ENCODE results near the gene SH3BP2. TPM values are rescaled to one million over a fixed set of nuclear protein-coding genes. Genes with fewer than 3 reads are reported as not detected.

SH3BP2 gene
- total RNA-seq, 1 experiment from 2014 or later, result 17.4 TPM

DNA sequence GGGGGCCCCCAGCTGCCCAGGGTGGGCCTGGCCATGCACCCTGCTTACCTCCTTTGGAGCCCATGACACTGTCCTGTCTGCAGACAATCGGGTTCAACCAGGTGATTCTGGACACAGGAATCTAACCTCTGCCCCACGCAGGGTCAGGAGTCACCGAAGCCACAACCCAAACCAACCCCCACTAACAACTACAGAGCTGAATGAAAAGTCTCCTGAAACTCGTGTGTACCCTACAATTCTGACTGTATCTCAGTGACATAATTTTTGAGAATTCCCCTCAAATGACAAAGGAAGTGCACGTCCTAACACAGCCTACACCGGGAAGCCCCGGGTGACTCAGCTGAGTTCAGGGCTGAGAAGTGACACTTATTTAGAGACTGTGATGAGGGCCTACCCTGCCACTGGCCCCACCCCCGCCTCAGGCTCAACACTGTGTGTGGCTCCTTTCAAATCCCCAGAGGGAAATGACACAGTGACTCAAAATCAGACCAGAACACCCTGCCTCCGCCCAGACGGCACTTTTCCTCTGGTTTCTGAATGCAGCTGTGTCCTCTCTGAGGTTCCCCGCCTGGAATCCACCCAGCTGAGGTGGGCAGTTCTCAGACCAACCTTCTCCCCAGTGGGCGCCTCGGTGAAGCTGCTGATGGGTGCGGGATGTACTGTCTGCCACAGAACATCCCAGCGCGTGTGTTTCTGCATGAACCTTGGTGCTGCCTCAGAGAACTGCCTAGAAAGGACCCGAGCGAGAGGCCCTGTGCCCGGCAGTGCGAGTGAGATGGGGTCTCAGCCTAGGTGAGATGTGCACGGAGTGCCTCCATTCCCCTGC, 46.7 kb upstream of the SH3BP2 start:
- Histone ChIP-seq H4K20me1 (ENCODE audit: low read length) (no peaks in the 10 kb centered on the region), H3K4me3 (ENCODE audit: low read length) (no peak overlapping the region), H3F3A (ENCODE audit: low read length, unreplicated experiment) (no peaks in the 10 kb centered on the region), H3K4me1 (ENCODE audit: insufficient read depth, low read length) (peaks cover 24% of the 10 kb centered on the region), H3K79me2 (ENCODE audit: low read length) (peaks cover 23% of the 10 kb centered on the region), H3K4me2 (ENCODE audit: low read length) (peak overlapping the region; percentile 57), H3K27me3 (ENCODE audit: low read length) (no peaks in the 10 kb centered on the region), H3K27ac (ENCODE audit: low read length) (peak overlapping the region; percentile 91), H2AFZ (ENCODE audit: low read length) (no peak overlapping the region), H3K36me3 (ENCODE audit: low read depth, low read length) (peaks cover 11% of the 10 kb centered on the region; the same call in 1 of the 2 replicates), H3K9me2 (replicated peaks; ENCODE audit: low read length) (no peaks in the 10 kb centered on the region), H3K9me3 (ENCODE audit: low read length) (no peaks in the 10 kb centered on the region), H3K9ac (ENCODE audit: low read length) (peak overlapping the region; percentile 59)
- CTCF ChIA-PET, result no interaction called here
- DNase-seq, result peak; percentile 84
- POLR2A ChIA-PET (ENCODE audit: unreplicated experiment), result no interaction called here
- intact Hi-C loops (cut with micrococcal nuclease), result no loop called here
- peak; percentile 96 for ATAC-seq
- no TSS peak for BruUV-seq (replicated peaks)
- TF ChIP-seq, protein P1, sequence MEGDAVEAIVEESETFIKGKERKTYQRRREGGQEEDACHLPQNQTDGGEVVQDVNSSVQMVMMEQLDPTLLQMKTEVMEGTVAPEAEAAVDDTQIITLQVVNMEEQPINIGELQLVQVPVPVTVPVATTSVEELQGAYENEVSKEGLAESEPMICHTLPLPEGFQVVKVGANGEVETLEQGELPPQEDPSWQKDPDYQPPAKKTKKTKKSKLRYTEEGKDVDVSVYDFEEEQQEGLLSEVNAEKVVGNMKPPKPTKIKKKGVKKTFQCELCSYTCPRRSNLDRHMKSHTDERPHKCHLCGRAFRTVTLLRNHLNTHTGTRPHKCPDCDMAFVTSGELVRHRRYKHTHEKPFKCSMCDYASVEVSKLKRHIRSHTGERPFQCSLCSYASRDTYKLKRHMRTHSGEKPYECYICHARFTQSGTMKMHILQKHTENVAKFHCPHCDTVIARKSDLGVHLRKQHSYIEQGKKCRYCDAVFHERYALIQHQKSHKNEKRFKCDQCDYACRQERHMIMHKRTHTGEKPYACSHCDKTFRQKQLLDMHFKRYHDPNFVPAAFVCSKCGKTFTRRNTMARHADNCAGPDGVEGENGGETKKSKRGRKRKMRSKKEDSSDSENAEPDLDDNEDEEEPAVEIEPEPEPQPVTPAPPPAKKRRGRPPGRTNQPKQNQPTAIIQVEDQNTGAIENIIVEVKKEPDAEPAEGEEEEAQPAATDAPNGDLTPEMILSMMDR (conservative IDR thresholded peaks at IDR 0.05; ENCODE audit: low read depth, low read length), result no peak

DNA sequence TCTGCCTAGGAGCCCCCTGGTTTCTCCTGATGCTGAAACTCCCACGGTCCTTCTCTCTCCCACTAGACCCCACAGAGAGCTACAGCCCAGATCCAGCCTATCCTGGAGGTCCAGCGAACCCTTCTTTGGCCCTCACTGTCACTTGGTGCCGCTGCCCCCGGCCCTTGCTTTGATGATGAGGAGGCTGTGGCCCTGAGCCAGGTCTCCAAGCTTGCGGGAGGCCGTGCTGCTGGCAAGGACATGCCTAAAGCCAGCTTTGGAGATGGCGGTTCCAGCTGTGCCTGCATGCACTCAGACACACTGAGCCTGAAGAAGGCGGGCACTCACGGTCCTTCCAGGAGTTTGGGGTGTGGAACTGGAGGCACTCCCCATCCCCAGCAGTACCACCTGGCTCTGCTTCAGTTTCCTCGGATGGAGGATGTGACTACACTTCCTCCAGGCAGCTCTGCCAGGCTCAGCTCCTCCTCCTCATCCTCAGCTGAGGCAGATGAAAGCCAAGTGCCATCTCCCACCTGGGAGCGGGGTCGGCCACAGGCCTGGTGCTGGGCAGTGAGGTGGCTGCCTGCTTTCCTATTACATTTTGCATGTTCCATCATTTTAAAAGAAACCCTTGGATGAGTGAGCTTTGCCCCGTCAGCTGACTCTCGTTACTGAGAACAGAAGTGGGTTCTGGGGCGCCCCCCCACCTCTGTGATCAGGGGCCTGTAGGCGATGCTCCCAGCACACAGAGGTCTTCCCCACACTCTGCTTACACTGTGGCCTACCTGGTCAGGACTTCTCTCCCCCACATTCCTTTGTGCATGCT, 45.8 kb upstream of the SH3BP2 start:
- Histone ChIP-seq H3K4me3 (ENCODE audit: low read length) (no peak overlapping the region), H2AFZ (ENCODE audit: low read length) (no peak overlapping the region), H3K36me3 (ENCODE audit: low read depth, low read length) (peaks cover 11% of the 10 kb centered on the region; the same call in 1 of the 2 replicates), H3K27ac (ENCODE audit: low read length) (peak overlapping the region; percentile 91), H3K79me2 (ENCODE audit: low read length) (peaks cover 29% of the 10 kb centered on the region), H3K9ac (ENCODE audit: low read length) (peak overlapping the region; percentile 37), H3K4me2 (ENCODE audit: low read length) (peak overlapping the region; percentile 57), H3K9me2 (replicated peaks; ENCODE audit: low read length) (no peaks in the 10 kb centered on the region), H3F3A (ENCODE audit: low read length, unreplicated experiment) (no peaks in the 10 kb centered on the region), H4K20me1 (ENCODE audit: low read length) (no peaks in the 10 kb centered on the region), H3K27me3 (ENCODE audit: low read length) (no peaks in the 10 kb centered on the region), H3K4me1 (ENCODE audit: insufficient read depth, low read length) (peaks cover 24% of the 10 kb centered on the region), H3K9me3 (ENCODE audit: low read length) (no peaks in the 10 kb centered on the region)
- CTCF ChIA-PET, result no interaction called here
- intact Hi-C loops (cut with micrococcal nuclease), result no loop called here
- POLR2A ChIA-PET (ENCODE audit: unreplicated experiment), result no interaction called here
- no peak for ATAC-seq
- no peak for DNase-seq
- BruUV-seq (replicated peaks), result no TSS peak
- TF ChIP-seq EZH2 (IDR thresholded peaks at IDR 0.05; ENCODE audit: low read length, unreplicated experiment) (no peak), EZH2phosphoT487 (IDR thresholded peaks at IDR 0.05; ENCODE audit: borderline replicate concordance, low read length) (no peak)
- TF ChIP-seq, protein P1 (conservative IDR thresholded peaks at IDR 0.05; ENCODE audit: low read depth, low read length), result no peak

All from PC-3 (cell line).